ENCODE measurements around the gene SLC6A6.

Gene SLC6A6

GRCh38 chr3:14454639-14455310 is 52.4 kb downstream of the SLC6A6 start:
- FAIRE-seq: no peak

- FAIRE-seq: no peak
Measured at GRCh38 chr3:14455571-14456317, 53.3 kb downstream of the SLC6A6 start.

GRCh38 chr3:14456794-14457193 is 54.4 kb downstream of the SLC6A6 start:
- no peak for FAIRE-seq

GRCh38 chr3:14457481-14457880 is 55.1 kb downstream of the SLC6A6 start:
- no peak for FAIRE-seq

GRCh38 chr3:14457999-14458398 is 55.6 kb downstream of the SLC6A6 start:
- no peak for FAIRE-seq

GRCh38 chr3:14458434-14459275 is 56.2 kb downstream of the SLC6A6 start:
- FAIRE-seq: no peak

GRCh38 chr3:14459384-14459783 is 57.0 kb downstream of the SLC6A6 start:
- FAIRE-seq: no peak

- FAIRE-seq: no peak
Measured at GRCh38 chr3:14459787-14460186, 57.4 kb downstream of the SLC6A6 start.

- FAIRE-seq: no peak
Measured at GRCh38 chr3:14460342-14461005, 58.1 kb downstream of the SLC6A6 start.

- no peak for FAIRE-seq
Measured at GRCh38 chr3:14461006-14461747, 58.8 kb downstream of the SLC6A6 start.

- no peak for FAIRE-seq
Measured at GRCh38 chr3:14461748-14462324, 59.4 kb downstream of the SLC6A6 start.

- FAIRE-seq: no peak
Measured at GRCh38 chr3:14462738-14463137, 60.3 kb downstream of the SLC6A6 start.

- FAIRE-seq: no peak
Measured at GRCh38 chr3:14463330-14464140, 61.1 kb downstream of the SLC6A6 start.

- FAIRE-seq: no peak
Measured at GRCh38 chr3:14464141-14464465, 61.7 kb downstream of the SLC6A6 start.

GRCh38 chr3:14464521-14464920 is 62.1 kb downstream of the SLC6A6 start:
- no peak for FAIRE-seq

- FAIRE-seq: no peak
Measured at GRCh38 chr3:14465425-14465824, 63.0 kb downstream of the SLC6A6 start.

- no peak for FAIRE-seq
Measured at GRCh38 chr3:14466179-14466903, 63.9 kb downstream of the SLC6A6 start.

GRCh38 chr3:14467814-14468620 is 65.6 kb downstream of the SLC6A6 start:
- no peak for FAIRE-seq

- FAIRE-seq: no peak
Measured at GRCh38 chr3:14468621-14468981, 66.2 kb downstream of the SLC6A6 start.

- FAIRE-seq: no peak
Measured at GRCh38 chr3:14470461-14470860, 68.1 kb downstream of the SLC6A6 start.
